Ishikawa (cell line): ENCODE results near the gene KIF13A.

Experiments used
- CREB1 ChIP-seq: IDR thresholded peaks from 2 replicates; pipeline ENCODE4 v1.6.1; 2012; ENCODE audit warnings: low read depth
- EP300 ChIP-seq: IDR thresholded peaks from 2 replicates; pipeline ENCODE4 v1.6.1; 2012; ENCODE audit warnings: borderline replicate concordance
- FOXM1 ChIP-seq: IDR thresholded peaks from 2 replicates; pipeline ENCODE4 v1.6.1; 2012; ENCODE audit warnings: low read depth, borderline replicate concordance
- NFIC ChIP-seq: IDR thresholded peaks from 2 replicates; pipeline ENCODE4 v1.6.1; 2012
- RAD21 ChIP-seq: IDR thresholded peaks from 2 replicates; pipeline ENCODE4 v1.6.1; 2012; ENCODE audit warnings: low read depth
- REST ChIP-seq: IDR thresholded peaks from 2 replicates; pipeline ENCODE4 v1.6.1; 2012; ENCODE audit warnings: low read depth, mild to moderate bottlenecking
- TCF12 ChIP-seq: IDR thresholded peaks from 2 replicates; pipeline ENCODE4 v1.6.1; 2012; ENCODE audit warnings: low read depth
- TEAD4 ChIP-seq: IDR thresholded peaks from 2 replicates; pipeline ENCODE4 v1.6.1; 2012
- USF1 ChIP-seq: IDR thresholded peaks from 2 replicates; pipeline ENCODE4 v1.6.1; 2012
- YY1 ChIP-seq: IDR thresholded peaks from 2 replicates; pipeline ENCODE4 v1.6.1; 2012; ENCODE audit warnings: low read depth

KIF13A gene

GRCh38 chr6:17709476-17709875 is 278.0 kb downstream of the KIF13A start:
- TF ChIP-seq REST: no peak
- no peak for TF ChIP-seq YY1
- no peak for TF ChIP-seq TCF12
- no peak for TF ChIP-seq RAD21
- TF ChIP-seq CREB1: no peak
- TF ChIP-seq TEAD4: no peak
- TF ChIP-seq FOXM1: no peak
- TF ChIP-seq NFIC: no peak
- no peak for TF ChIP-seq USF1
- no peak for TF ChIP-seq EP300
